Measurements from ENCODE around the gene NME5.

DNA sequence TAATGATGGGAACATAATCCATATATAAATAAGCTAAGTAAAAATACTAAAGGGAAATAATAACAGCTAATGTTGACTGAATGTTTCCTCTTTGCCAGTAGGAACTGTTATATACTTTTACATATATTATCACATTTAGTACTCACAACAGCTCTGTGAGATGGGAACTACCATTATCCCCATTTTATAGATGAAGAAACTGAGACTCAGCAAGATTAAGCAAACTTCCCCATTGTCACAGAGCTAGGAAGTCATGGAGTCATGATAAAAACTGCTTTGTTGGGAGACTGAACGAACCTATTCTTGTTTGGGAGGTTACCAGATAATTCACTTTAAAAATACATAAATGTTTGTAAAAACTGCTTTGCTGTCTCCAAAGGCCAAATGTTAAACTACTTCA lies 32.0 kb downstream of the NME5 start:
- TF ChIP-seq EZH2 (IDR thresholded peaks at IDR 0.05; ENCODE audit: low read length, missing control alignments): no peak
- TF ChIP-seq, protein P1, sequence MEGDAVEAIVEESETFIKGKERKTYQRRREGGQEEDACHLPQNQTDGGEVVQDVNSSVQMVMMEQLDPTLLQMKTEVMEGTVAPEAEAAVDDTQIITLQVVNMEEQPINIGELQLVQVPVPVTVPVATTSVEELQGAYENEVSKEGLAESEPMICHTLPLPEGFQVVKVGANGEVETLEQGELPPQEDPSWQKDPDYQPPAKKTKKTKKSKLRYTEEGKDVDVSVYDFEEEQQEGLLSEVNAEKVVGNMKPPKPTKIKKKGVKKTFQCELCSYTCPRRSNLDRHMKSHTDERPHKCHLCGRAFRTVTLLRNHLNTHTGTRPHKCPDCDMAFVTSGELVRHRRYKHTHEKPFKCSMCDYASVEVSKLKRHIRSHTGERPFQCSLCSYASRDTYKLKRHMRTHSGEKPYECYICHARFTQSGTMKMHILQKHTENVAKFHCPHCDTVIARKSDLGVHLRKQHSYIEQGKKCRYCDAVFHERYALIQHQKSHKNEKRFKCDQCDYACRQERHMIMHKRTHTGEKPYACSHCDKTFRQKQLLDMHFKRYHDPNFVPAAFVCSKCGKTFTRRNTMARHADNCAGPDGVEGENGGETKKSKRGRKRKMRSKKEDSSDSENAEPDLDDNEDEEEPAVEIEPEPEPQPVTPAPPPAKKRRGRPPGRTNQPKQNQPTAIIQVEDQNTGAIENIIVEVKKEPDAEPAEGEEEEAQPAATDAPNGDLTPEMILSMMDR (conservative IDR thresholded peaks at IDR 0.05 in 1 of 2, IDR thresholded peaks at IDR 0.05 in 1 of 2; ENCODE audit: low read depth in 1 of 2, low read length in 2 of 2): no peak
